Endodermal cell (in vitro differentiated cells): Measurements from ENCODE around the gene CLCN7. TPM values are rescaled to one million over a fixed set of nuclear protein-coding genes. Genes with fewer than 3 reads are reported as not detected.
"Not testable (repeated sequence)": the region's sequence is repeated elsewhere in the genome, so short reads cannot be mapped to it uniquely, and the experiment has no call there.

ENCODE experiments used
- DNase-seq: peaks from one replicate; pipeline ENCODE4 v3.0.0-alpha.2; 2017
- H3K27ac ChIP-seq: 2 replicates; pipeline ENCODE4 v1.5.1; 2013; ENCODE audit warnings: mild to moderate bottlenecking, low read depth, low read length, moderate library complexity
- H3K27me3 ChIP-seq: 2 replicates; pipeline ENCODE4 v1.6.1; 2013; ENCODE audit warnings: mild to moderate bottlenecking, low read length, moderate library complexity; ENCODE audit not compliant: insufficient read depth, control insufficient read depth, poor library complexity, severe bottlenecking
- H3K36me3 ChIP-seq: 2 replicates; pipeline ENCODE4 v1.7.0; 2013; ENCODE audit warnings: mild to moderate bottlenecking, low read length, moderate library complexity; ENCODE audit not compliant: control insufficient read depth, insufficient read depth
- H3K4me1 ChIP-seq: one replicate; pipeline ENCODE4 v1.7.0; 2013; ENCODE audit warnings: low read length; ENCODE audit not compliant: control insufficient read depth, insufficient read depth
- H3K4me3 ChIP-seq: 2 replicates; pipeline ENCODE4 v1.5.1; 2013; ENCODE audit warnings: mild to moderate bottlenecking, low read length, moderate library complexity
- H3K9ac ChIP-seq: 2 replicates; pipeline ENCODE4 v1.6.1; 2013; ENCODE audit warnings: mild to moderate bottlenecking, low read length, moderate library complexity; ENCODE audit not compliant: poor library complexity, severe bottlenecking; ENCODE audit errors: extremely low read depth
- H3K9me3 ChIP-seq: 2 replicates; pipeline ENCODE4 v1.6.1; 2013; ENCODE audit warnings: mild to moderate bottlenecking, low read length, moderate library complexity; ENCODE audit not compliant: control insufficient read depth
- H3K27ac Mint-ChIP-seq: 2 replicates; pipeline ENCODE4 v1.8.0; 2020; ENCODE audit warnings: mixed read lengths
- H3K27me3 Mint-ChIP-seq: 2 replicates; pipeline ENCODE4 v1.8.0; 2021; ENCODE audit warnings: mild to moderate bottlenecking, mixed read lengths; ENCODE audit not compliant: insufficient read depth
- H3K36me3 Mint-ChIP-seq: 2 replicates; pipeline ENCODE4 v1.8.0; 2020; ENCODE audit warnings: low read depth, mixed read lengths
- H3K4me1 Mint-ChIP-seq: 2 replicates; pipeline ENCODE4 v1.8.0; 2020; ENCODE audit warnings: mixed read lengths
- H3K4me3 Mint-ChIP-seq: 2 replicates; pipeline ENCODE4 v1.8.0; 2020; ENCODE audit warnings: mild to moderate bottlenecking, moderate library complexity, mixed read lengths
- H3K9me3 Mint-ChIP-seq: 2 replicates; pipeline ENCODE4 v1.8.0; 2020; ENCODE audit warnings: mild to moderate bottlenecking, mixed read lengths
- WGBS, 2 experiments: methylation state at CpG; one replicate each; pipeline versions ENCODE4 v1.1.5 to v1.1.7; 2013; ENCODE audit warnings: missing lambda C conversion rate in 2 of 2, mixed read lengths in 1 of 2; ENCODE audit not compliant: insufficient coverage in 1 of 2, insufficient read length in 1 of 2; 5-methylcytosine and 5-hydroxymethylcytosine counted together
- total RNA-seq, 2 donors: library from RNA; stranded (reverse); fragmentation: NEBNext Ultra II Directional in 1 of 2; extraction: Animal tissue kit (Norgen Biotek cat#: 25700) in 1 of 2; gene quantifications; 2 replicates in 1 of 2; 3 replicates in 1 of 2; pipeline ENCODE4 v1.2.1, GENCODE V29; 2021
- TF ChIP-seq, protein P1 (sequence below): fragments of 200-600 bp; sonication (generic); conservative IDR thresholded peaks from 2 replicates; pipeline ENCODE4 v1.5.0; 2021; ENCODE audit warnings: antibody characterized with exemption, mild to moderate bottlenecking

CLCN7 gene
- total RNA-seq, 2 donors from 2014 or later: 94.4 to 96.7 TPM

DNA sequence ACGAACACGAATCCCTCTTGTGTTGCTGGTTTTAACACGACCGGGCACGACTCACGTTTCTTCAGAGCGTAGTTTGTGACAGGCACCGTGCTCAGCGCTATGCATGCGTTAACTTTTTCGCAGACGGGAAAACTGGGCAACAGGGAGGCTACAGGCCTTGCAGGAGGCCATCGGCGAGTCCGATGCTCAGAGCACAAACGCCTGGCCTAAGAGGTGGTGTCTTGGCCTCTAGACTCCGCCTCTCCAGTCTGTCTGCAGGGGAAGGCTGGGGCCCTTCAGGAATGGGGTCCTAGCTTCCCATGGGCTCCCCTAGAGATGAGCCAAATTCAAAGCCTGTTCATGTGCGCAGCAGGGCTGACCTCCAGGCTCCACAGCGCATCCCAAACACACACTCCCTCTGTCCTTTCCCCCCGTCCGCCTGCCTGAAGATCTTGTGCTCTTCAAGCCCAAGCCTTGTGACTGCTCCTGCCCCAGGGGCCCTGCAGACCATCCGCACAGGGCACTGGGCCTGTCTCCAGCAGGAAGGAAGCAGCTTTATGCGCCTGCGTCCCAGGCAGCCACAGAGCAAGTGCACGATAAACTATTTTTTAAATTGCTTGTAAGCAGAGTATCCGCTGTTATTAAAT lies 3.1 kb downstream of the CLCN7 start:
- peaks cover 12% of the 10 kb centered on the region for H3K9me3 Mint-ChIP-seq
- H3K36me3 ChIP-seq: no peaks in the 10 kb centered on the region
- no peak overlapping the region for H3K4me3 ChIP-seq
- no peak for DNase-seq
- H3K27ac ChIP-seq: no peak overlapping the region
- TF ChIP-seq, protein P1, sequence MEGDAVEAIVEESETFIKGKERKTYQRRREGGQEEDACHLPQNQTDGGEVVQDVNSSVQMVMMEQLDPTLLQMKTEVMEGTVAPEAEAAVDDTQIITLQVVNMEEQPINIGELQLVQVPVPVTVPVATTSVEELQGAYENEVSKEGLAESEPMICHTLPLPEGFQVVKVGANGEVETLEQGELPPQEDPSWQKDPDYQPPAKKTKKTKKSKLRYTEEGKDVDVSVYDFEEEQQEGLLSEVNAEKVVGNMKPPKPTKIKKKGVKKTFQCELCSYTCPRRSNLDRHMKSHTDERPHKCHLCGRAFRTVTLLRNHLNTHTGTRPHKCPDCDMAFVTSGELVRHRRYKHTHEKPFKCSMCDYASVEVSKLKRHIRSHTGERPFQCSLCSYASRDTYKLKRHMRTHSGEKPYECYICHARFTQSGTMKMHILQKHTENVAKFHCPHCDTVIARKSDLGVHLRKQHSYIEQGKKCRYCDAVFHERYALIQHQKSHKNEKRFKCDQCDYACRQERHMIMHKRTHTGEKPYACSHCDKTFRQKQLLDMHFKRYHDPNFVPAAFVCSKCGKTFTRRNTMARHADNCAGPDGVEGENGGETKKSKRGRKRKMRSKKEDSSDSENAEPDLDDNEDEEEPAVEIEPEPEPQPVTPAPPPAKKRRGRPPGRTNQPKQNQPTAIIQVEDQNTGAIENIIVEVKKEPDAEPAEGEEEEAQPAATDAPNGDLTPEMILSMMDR: no peak
- peaks cover 1% of the 10 kb centered on the region for H3K36me3 Mint-ChIP-seq
- H3K4me1 ChIP-seq: no peaks in the 10 kb centered on the region
- H3K27me3 ChIP-seq: no peaks in the 10 kb centered on the region
- H3K27ac Mint-ChIP-seq: peak overlapping the region; percentile 11
- peaks cover 3% of the 10 kb centered on the region for H3K27me3 Mint-ChIP-seq
- H3K4me1 Mint-ChIP-seq: peaks cover 4% of the 10 kb centered on the region
- 95% methylated on average over 21 to 26 of the region's 26 CpGs for WGBS, 2 experiments
- H3K4me3 Mint-ChIP-seq: no peak overlapping the region
- H3K9me3 ChIP-seq: no peaks in the 10 kb centered on the region
- no peak overlapping the region for H3K9ac ChIP-seq

DNA sequence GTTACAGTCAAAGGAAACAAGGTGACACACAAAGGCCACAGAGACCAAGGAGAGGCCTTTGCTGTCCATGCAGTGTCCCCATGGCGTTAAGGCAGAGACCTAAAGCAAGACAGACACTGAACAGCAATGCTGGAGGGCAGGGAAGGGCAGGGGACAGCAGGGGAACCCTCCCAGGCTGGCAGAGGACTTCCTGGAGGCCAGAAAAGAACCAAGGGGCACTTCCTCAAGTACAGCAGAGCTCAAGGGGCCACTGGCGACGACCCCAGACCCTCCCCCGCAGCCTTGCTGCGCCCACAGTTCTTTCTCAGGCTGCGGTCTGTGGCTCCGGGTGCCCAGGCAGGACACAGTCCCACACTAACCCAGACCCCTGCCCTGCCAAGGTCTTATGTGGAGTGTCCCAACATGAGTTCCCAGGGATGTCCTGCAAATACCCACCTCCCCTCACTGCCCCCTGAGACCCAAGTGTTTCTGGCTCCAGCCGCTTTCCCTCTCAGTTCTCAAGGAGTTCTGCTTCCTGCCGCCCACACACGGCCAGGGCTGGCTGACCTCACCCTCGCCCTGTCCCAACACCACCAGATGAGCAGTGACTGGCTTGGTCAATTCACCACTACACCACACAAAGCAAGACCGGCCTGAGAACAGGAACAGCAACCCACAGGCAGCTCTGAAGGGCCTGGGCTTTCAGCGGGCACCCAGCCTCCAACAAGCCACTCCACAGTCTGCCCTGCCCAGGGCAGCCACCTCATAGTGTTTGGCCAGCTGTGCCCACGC lies 4.2 kb downstream of the CLCN7 start:
- no peaks in the 10 kb centered on the region for H3K36me3 ChIP-seq
- no peak overlapping the region for H3K4me3 ChIP-seq
- H3K27ac ChIP-seq: no peak overlapping the region
- no peak for DNase-seq
- peaks cover 2% of the 10 kb centered on the region for H3K27me3 Mint-ChIP-seq
- H3K4me1 Mint-ChIP-seq: peaks cover 4% of the 10 kb centered on the region
- WGBS, 2 experiments: 88 to 95% methylated on average over 10 to 14 of the region's 14 CpGs
- TF ChIP-seq, protein P1: no peak
- H3K9ac ChIP-seq: no peak overlapping the region
- H3K27me3 ChIP-seq: no peaks in the 10 kb centered on the region
- peaks cover 1% of the 10 kb centered on the region for H3K36me3 Mint-ChIP-seq
- H3K4me1 ChIP-seq: no peaks in the 10 kb centered on the region
- H3K9me3 ChIP-seq: no peaks in the 10 kb centered on the region
- H3K27ac Mint-ChIP-seq: peak overlapping the region; percentile 85
- H3K9me3 Mint-ChIP-seq: peaks cover 4% of the 10 kb centered on the region
- H3K4me3 Mint-ChIP-seq: no peak overlapping the region

DNA sequence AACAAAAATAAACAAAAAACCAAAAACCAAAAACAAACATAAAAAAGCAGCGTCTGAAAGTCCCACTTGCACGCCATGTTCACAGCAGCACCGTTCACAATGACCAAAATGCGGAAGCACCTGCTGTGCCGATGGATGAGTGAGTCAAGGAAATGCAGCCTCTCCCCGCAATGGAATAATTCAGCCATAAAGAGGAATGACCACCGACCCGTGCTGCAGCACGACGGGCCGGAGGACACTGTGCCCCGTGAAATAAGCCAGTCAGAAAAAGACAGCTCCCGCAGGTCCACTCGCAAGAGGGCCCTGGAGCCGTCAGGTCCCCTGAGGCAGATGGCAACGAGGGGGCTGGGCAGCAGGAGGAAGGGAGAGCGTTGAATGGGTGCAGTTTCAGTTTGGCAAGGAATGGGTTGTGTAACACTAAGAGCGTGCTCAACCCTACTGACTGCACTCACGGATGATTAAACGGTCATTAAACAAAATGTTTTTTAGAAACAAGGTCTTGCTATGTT lies 5.1 kb downstream of the CLCN7 start:
- 87 to 89% methylated on average over 19 to 20 of the region's 20 CpGs for WGBS, 2 experiments
- no peak overlapping the region for H3K4me3 ChIP-seq
- TF ChIP-seq, protein P1: no peak
- Mint-ChIP-seq H3K9me3 (no peaks in the 10 kb centered on the region), H3K36me3 (peaks cover 3% of the 10 kb centered on the region), H3K27me3 (no peaks in the 10 kb centered on the region), H3K4me3 (no peak overlapping the region), H3K27ac (no peak overlapping the region), H3K4me1 (peaks cover 4% of the 10 kb centered on the region)
- no peak overlapping the region for H3K9ac ChIP-seq
- DNase-seq: no peak
- H3K27me3 ChIP-seq: no peaks in the 10 kb centered on the region
- H3K4me1 ChIP-seq: no peaks in the 10 kb centered on the region
- H3K36me3 ChIP-seq: no peaks in the 10 kb centered on the region
- H3K27ac ChIP-seq: no peak overlapping the region
- no peaks in the 10 kb centered on the region for H3K9me3 ChIP-seq

DNA sequence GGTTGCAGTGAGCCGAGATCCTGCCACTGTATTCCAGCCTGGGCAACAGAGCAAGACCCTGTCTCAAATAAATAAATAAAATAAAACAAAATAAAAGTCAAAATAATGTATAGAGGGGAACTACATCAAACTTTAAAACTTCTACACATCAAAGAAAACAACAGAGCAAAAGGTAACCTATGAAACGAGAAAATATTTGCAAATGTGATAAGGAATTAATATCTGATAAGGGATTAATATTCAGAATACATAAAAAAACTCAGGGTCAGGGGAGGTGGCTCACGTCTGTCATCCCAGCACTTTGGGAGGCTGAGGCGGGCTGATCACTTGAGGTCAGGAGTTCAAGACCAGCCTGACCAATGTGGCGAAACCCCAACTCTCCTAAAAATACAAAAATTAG lies 5.7 kb downstream of the CLCN7 start:
- H3K36me3 Mint-ChIP-seq, H3K27ac Mint-ChIP-seq, H3K9ac ChIP-seq, H3K36me3 ChIP-seq, DNase-seq, H3K9me3 Mint-ChIP-seq, H3K27me3 ChIP-seq, H3K9me3 ChIP-seq, H3K27ac ChIP-seq, H3K4me3 Mint-ChIP-seq, H3K4me3 ChIP-seq, H3K4me1 Mint-ChIP-seq, H3K27me3 Mint-ChIP-seq, H3K4me1 ChIP-seq: not testable (repeated sequence)
- WGBS, 2 experiments: 83 to 94% methylated on average over 2 to 4 of the region's 5 CpGs
